ENCODE results near the gene ENDOD1.
"Not testable (repeated sequence)": the region's sequence is repeated elsewhere in the genome, so short reads cannot be mapped to it uniquely, and the experiment has no call there.

The ENDOD1 gene

GRCh38 chr11:95104121-95104830, 14.6 kb downstream of the ENDOD1 start:
- no peak for DNase-seq

DNA sequence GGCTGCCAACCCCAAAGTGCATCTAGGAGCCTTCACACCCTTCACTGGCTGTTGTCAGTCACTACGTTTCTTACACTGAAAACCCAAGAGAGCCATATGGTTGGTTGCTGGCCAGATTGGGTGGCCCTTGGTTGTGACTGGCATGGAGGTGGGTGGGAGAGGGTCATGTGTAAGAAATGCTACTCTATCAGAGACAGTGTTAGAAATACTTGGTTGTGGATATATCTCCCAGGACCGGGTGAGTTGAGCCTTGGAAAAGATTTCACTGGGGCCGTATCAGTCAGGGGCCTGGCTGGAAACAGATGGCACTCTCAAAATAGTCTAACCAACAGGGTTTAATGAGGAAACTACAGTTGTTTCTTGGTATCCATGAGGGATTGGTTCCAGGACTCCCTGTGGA, 15.2 kb downstream of the ENDOD1 start:
- no peak for DNase-seq

GRCh38 chr11:95108159-95108611, 18.5 kb downstream of the ENDOD1 start:
- DNase-seq = no peak

- no peak for DNase-seq
Observed at GRCh38 chr11:95108671-95109551, 19.3 kb downstream of the ENDOD1 start.

GRCh38 chr11:95111471-95111870, 21.8 kb downstream of the ENDOD1 start:
- DNase-seq = not testable (repeated sequence)

GRCh38 chr11:95111923-95112540, 22.4 kb downstream of the ENDOD1 start:
- no peak for DNase-seq

DNA sequence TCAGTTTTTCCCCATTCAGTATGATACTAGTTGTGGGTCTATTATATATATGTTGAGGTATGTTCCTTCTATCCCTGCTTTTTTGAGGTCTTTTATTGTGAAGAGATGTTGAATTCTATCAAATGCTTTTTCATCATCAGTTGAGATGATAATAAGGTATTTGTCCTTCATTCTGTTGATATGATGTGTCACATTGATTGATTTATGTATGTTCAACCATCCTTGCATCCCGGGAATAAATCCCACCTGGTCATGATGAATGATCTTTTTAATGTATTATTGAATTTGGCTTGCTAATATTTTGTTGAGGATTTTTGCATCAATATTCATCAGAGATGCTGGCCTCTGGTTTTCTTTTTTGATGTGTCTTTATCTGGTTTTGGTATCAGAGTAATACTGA, 26.0 kb downstream of the ENDOD1 start:
- no peak for DNase-seq

DNA sequence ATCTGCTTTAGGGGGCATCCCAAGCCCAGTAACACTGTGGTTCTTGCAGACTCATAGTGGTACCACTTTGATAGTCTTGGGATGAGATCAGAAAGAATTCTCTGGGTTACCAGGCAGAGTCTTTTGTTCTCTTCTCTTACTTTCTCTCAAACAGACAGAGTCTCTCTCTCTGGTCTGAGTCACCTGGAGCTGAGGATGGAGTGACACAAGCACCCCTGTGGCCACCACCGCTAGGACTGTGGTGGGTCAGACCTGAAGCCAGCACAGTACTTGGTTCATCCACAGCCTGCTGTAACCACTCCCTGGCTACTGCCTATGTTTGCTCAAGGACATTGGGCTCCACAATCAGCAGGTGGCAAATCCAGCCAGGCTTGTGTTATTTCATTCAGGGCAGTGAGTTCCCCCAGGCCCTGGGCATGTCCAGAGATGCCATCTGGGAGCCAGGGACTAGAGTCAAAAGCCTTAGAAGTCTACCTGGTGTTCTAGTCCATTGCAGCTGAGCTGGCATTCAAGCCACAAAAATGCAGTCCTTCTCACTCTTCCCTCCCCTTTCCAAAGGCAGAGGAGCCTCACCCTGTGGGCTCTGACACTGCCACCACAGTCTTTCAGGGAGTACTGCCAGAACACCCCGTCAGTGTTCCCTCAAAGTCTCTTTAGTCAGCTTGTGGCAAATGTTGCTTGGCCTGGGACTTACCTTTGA, 29.9 kb downstream of the ENDOD1 start:
- DNase-seq = no peak

GRCh38 chr11:95121698-95122097, 32.1 kb downstream of the ENDOD1 start:
- no peak for DNase-seq

DNA sequence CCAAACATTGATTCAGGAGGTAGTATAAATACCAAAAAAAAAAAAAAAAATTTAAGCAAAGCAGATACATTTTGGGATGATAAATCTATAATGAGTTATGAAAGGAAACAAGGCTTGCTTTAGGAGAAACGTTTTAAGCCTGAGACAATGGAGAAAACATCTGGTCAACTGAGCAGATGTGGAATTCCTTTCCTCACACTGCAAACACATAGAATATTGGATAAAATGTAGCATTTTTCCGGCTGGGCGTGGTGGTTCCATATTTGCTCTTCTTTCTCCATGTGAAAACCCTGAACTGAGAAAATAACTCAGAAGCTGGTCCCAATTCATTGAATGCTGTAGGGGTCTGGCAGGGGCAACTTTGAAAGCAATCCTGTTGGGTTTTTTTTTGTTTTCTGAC, 33.9 kb downstream of the ENDOD1 start:
- no peak for DNase-seq

DNA sequence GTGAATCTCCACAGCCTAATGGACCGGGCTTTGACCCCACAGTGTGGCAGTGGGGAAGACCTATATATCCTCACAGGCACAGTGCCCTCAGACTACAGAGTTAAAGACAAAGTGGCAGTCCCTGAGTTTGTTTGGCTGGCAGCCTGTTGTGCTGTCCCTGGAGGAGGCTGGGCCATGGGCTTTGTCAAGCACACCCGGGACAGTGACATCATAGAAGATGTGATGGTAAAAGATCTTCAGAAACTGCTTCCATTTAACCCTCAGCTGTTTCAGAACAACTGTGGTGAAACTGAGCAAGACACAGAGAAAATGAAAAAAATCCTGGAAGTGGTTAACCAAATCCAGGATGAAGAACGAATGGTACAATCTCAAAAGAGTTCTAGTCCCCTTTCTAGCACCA, 39.0 kb downstream of the ENDOD1 start:
- DNase-seq = no peak

GRCh38 chr11:95132956-95133355, 43.3 kb downstream of the ENDOD1 start:
- DNase-seq = no peak

- no peak for DNase-seq
Observed at GRCh38 chr11:95134491-95134890, 44.8 kb downstream of the ENDOD1 start.

- DNase-seq = no peak
Observed at GRCh38 chr11:95135155-95135554, 45.5 kb downstream of the ENDOD1 start.

GRCh38 chr11:95135880-95136279, 46.2 kb downstream of the ENDOD1 start:
- DNase-seq = no peak

GRCh38 chr11:95136747-95137146, 47.1 kb downstream of the ENDOD1 start:
- not testable (repeated sequence) for DNase-seq

- no peak for DNase-seq
Observed at GRCh38 chr11:95137299-95137698, 47.7 kb downstream of the ENDOD1 start.

DNA sequence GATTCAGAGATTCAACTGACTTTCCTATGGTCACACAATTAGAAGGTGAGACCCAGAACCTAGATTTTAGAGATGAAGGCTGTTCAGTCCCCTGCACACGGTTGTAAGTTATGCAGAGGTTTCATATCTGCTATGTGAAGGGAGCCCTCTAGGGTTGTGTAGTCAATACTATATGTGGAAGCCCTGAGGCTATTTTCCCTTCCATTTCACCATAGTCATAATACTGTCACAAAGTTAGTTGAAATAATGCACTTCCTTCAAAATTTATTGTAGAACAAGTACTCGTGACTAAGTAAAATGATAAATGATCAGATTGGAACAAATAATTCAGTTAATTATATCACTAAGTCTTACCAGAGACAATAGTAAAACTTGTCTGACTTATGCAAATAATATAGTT, 48.8 kb downstream of the ENDOD1 start:
- no peak for DNase-seq

DNA sequence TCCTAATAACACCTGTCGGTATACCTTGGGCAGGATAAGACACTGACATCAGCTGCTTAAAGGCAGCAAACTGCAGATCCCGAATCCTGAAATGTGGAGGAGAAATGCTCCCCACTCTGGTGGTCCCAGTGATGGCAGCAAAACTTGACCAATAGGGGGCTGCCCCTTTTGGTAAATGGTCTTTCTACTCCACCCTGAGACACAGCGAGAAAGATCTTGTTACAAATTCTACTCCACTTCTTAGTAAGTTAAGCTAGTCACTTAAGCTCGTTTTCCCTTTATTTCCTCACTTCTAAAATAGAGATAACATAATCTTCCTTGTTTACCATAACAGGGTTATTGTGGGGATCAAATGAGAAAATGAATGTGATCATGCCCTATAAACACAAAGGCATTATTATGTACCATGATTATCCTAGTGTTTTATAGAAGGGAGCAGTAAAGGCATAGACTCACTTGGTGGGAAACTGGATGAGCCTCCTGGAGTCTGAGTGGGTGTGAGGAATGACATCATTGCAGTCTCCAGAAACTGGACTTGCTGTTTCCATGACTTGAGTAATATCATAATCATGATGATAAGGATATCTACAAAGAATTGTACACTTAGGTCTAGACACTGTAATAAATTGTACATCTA, 50.9 kb downstream of the ENDOD1 start:
- no peak for DNase-seq

- DNase-seq = no peak
Observed at GRCh38 chr11:95142431-95142830, 52.8 kb downstream of the ENDOD1 start.

DNA sequence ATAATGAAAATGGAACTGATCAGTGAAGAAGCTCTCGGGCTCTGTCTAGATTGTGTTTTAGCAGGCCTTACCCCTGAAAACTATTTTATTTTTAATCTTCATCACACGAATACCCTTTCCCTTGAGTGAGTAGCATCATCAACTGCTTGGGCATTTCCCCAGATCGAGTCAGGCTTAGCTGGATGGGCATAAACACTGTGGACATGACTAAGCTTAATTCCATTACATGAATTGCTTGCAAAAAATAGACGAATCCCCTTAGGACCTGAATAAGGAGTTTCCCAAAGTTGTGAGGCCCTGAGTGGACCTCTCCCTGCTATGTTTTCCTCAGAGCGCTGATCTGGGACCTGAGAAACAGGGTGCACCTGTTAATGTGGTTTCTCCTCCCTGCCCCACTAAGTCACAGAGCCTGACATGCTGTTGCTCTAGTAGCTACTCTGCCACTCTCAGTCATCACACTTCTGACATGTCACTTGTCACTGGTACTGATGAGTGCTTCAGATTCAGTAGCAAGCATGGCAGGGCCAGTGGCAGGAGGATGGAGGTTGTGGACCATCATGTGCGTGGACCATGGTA, 53.5 kb downstream of the ENDOD1 start:
- DNase-seq = no peak
